GM23338 (cell line): ENCODE measurements around the gene MYO1D. TPM values are rescaled to one million over a fixed set of nuclear protein-coding genes. Genes with fewer than 3 reads are reported as not detected.

ENCODE experiments used
- ATAC-seq: fragments of 200-7000 bp; cut with Tn5 transposase; 3 replicates; pipeline ENCODE4 v1.9.1; 2020
- DNase-seq: peaks from one replicate; pipeline ENCODE4 v3.0.0-alpha.2; 2015; ENCODE audit warnings: low spot score
- H2AFZ ChIP-seq: fragments of 200-600 bp; sonication (generic); 2 replicates; pipeline ENCODE4 v1.8.0; 2016; ENCODE audit warnings: antibody characterized with exemption, mild to moderate bottlenecking, moderate library complexity
- H3F3A ChIP-seq: fragments of 200-600 bp; sonication (generic); replicated peaks from 2 replicates; pipeline ENCODE4 v1.8.0; 2017; ENCODE audit warnings: antibody characterized with exemption, mixed run types, low read depth
- H3K27ac ChIP-seq: fragments of 200-600 bp; sonication (generic); 2 replicates; pipeline ENCODE4 v1.6.1; 2016; ENCODE audit warnings: low read depth
- H3K27me3 ChIP-seq: fragments of 200-600 bp; sonication (generic); 2 replicates; pipeline ENCODE4 v1.8.0; 2016; ENCODE audit warnings: mild to moderate bottlenecking, mixed run types, moderate library complexity; ENCODE audit not compliant: insufficient read depth
- H3K36me3 ChIP-seq: fragments of 200-600 bp; sonication (generic); 2 replicates; pipeline ENCODE4 v1.8.0; 2016; ENCODE audit warnings: mild to moderate bottlenecking; ENCODE audit not compliant: insufficient read depth
- H3K4me1 ChIP-seq: fragments of 200-600 bp; sonication (generic); 2 replicates; pipeline ENCODE4 v1.8.0; 2016; ENCODE audit warnings: mild to moderate bottlenecking, moderate library complexity; ENCODE audit not compliant: insufficient read depth
- H3K4me2 ChIP-seq: fragments of 200-600 bp; sonication (generic); 2 replicates; pipeline ENCODE4 v1.7.1; 2017; ENCODE audit warnings: mixed run types
- H3K4me3 ChIP-seq: fragments of 200-600 bp; sonication (generic); 2 replicates; pipeline ENCODE4 v1.6.1; 2016; ENCODE audit warnings: mixed run types
- H3K79me2 ChIP-seq: fragments of 200-600 bp; sonication (generic); replicated peaks from 2 replicates; pipeline ENCODE4 v1.8.0; 2017; ENCODE audit warnings: mild to moderate bottlenecking; ENCODE audit not compliant: insufficient read depth
- H3K9me2 ChIP-seq: fragments of 200-600 bp; sonication (generic); 2 replicates; pipeline ENCODE4 v1.8.0; 2017; ENCODE audit not compliant: insufficient read depth
- H4K20me1 ChIP-seq: fragments of 200-600 bp; sonication (generic); replicated peaks from 2 replicates; pipeline ENCODE4 v1.8.0; 2017; ENCODE audit warnings: mild to moderate bottlenecking; ENCODE audit not compliant: insufficient read depth
- H3K27ac Mint-ChIP-seq: 2 replicates; pipeline ENCODE4 v1.8.0; 2020; ENCODE audit warnings: inconsistent platforms, mild to moderate bottlenecking, moderate library complexity, mixed read lengths
- H3K27me3 Mint-ChIP-seq: 3 replicates; pipeline ENCODE4 v1.8.0; 2022; ENCODE audit warnings: low read depth, mild to moderate bottlenecking, moderate library complexity, mixed read lengths, inconsistent platforms; ENCODE audit not compliant: insufficient read depth, poor library complexity
- H3K36me3 Mint-ChIP-seq: 3 replicates; pipeline ENCODE4 v1.8.0; 2021; ENCODE audit warnings: low read depth, mild to moderate bottlenecking, inconsistent platforms, moderate library complexity, mixed read lengths
- H3K4me1 Mint-ChIP-seq: 3 replicates; pipeline ENCODE4 v1.8.0; 2020; ENCODE audit warnings: mild to moderate bottlenecking, inconsistent platforms, mixed read lengths
- H3K4me3 Mint-ChIP-seq: 3 replicates; pipeline ENCODE4 v1.8.0; 2021; ENCODE audit warnings: moderate library complexity, mild to moderate bottlenecking, inconsistent platforms, mixed read lengths
- H3K9me3 Mint-ChIP-seq: 3 replicates; pipeline ENCODE4 v1.8.0; 2020; ENCODE audit warnings: moderate library complexity, mild to moderate bottlenecking, inconsistent platforms, mixed read lengths
- CREB1 ChIP-seq: fragments of 250-450 bp; sonication (Bioruptor Pico); IDR thresholded peaks from 2 replicates; pipeline ENCODE4 v1.5.0; 2020; ENCODE audit warnings: low read depth, mild to moderate bottlenecking, moderate library complexity
- EZH2 ChIP-seq: fragments of 200-600 bp; sonication (generic); IDR thresholded peaks from one replicate; pipeline ENCODE4 v1.8.0; 2017; ENCODE audit warnings: antibody characterized with exemption, mild to moderate bottlenecking, low read depth; ENCODE audit not compliant: unreplicated experiment
- EZH2phosphoT487 ChIP-seq: fragments of 200-600 bp; sonication (generic); IDR thresholded peaks from one replicate; pipeline ENCODE4 v1.8.1; 2018; ENCODE audit warnings: antibody characterized with exemption; ENCODE audit not compliant: unreplicated experiment
- JUNB ChIP-seq: IDR thresholded peaks from one replicate; pipeline ENCODE4 v1.6.1; 2016; ENCODE audit warnings: antibody characterized with exemption; ENCODE audit not compliant: unreplicated experiment
- NANOG ChIP-seq: IDR thresholded peaks from 2 replicates; pipeline ENCODE4 v1.6.1; 2016; ENCODE audit warnings: antibody characterized with exemption, borderline replicate concordance
- ZNF331 ChIP-seq: fragments of 250-450 bp; sonication (Bioruptor Pico); IDR thresholded peaks from 2 replicates; pipeline ENCODE4 v1.5.0; 2020; ENCODE audit warnings: low read depth, mild to moderate bottlenecking, moderate library complexity
- polyA plus RNA-seq: library from polyadenylated mRNA; unstranded; fragments of >200 nt; fragmentation: Nextera tagmentation; extraction: Ambion mirVana; gene quantifications from 2 replicates; pipeline ENCODE4 v1.2.1, GENCODE V29; 2016
- total RNA-seq: library from RNA; depleted of rRNA; stranded (reverse); fragments of >200 nt; shearing (Covaris generic); gene quantifications from 2 replicates; pipeline ENCODE4 v1.2.3, GENCODE V29; 2014
- TF ChIP-seq, protein P1 (sequence below): IDR thresholded peaks from one replicate; pipeline ENCODE4 v1.6.1; 2018; ENCODE audit warnings: antibody characterized with exemption; ENCODE audit not compliant: unreplicated experiment
- TF ChIP-seq, protein P2 (sequence below), 2 experiments: fragments of 200-600 bp in 1 of 2; sonication (generic) in 1 of 2; conservative IDR thresholded peaks; 2 replicates each; pipeline versions ENCODE4 v1.5.1 to v1.6.1; 2016 to 2017; ENCODE audit warnings: antibody characterized with exemption in 2 of 2, low read depth in 2 of 2, mild to moderate bottlenecking in 2 of 2, moderate library complexity in 1 of 2

The MYO1D gene
- total and polyA plus RNA-seq, 2 experiments from 2014 or later, result 8.6 to 28.6 TPM

DNA sequence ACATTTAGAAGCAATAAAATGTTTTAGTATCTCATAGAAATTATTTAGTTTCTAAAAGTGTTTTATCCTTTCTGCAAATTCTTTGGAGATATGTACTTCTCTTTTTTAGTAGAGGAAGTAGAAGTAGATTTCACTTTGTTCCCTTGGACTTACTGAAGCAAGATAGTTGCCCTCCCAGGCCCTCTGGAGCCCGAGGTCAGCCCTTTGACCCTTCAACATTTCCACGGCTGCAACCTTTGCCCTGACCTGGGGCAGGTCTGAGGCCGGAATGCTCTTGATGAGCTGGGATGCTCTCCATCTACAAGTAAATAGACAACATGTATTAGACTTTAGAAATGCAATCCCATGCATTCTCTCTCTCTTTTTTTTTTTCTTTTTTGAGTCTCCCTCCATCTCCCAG, 222.6 kb downstream of the MYO1D start (continued):
- TF ChIP-seq, protein P1, sequence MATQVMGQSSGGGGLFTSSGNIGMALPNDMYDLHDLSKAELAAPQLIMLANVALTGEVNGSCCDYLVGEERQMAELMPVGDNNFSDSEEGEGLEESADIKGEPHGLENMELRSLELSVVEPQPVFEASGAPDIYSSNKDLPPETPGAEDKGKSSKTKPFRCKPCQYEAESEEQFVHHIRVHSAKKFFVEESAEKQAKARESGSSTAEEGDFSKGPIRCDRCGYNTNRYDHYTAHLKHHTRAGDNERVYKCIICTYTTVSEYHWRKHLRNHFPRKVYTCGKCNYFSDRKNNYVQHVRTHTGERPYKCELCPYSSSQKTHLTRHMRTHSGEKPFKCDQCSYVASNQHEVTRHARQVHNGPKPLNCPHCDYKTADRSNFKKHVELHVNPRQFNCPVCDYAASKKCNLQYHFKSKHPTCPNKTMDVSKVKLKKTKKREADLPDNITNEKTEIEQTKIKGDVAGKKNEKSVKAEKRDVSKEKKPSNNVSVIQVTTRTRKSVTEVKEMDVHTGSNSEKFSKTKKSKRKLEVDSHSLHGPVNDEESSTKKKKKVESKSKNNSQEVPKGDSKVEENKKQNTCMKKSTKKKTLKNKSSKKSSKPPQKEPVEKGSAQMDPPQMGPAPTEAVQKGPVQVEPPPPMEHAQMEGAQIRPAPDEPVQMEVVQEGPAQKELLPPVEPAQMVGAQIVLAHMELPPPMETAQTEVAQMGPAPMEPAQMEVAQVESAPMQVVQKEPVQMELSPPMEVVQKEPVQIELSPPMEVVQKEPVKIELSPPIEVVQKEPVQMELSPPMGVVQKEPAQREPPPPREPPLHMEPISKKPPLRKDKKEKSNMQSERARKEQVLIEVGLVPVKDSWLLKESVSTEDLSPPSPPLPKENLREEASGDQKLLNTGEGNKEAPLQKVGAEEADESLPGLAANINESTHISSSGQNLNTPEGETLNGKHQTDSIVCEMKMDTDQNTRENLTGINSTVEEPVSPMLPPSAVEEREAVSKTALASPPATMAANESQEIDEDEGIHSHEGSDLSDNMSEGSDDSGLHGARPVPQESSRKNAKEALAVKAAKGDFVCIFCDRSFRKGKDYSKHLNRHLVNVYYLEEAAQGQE, result no peak
- TF ChIP-seq CREB1 (CRISPR knock-in tag) (no peak), ZNF331 (CRISPR knock-in tag) (no peak), EZH2 (no peak)

DNA sequence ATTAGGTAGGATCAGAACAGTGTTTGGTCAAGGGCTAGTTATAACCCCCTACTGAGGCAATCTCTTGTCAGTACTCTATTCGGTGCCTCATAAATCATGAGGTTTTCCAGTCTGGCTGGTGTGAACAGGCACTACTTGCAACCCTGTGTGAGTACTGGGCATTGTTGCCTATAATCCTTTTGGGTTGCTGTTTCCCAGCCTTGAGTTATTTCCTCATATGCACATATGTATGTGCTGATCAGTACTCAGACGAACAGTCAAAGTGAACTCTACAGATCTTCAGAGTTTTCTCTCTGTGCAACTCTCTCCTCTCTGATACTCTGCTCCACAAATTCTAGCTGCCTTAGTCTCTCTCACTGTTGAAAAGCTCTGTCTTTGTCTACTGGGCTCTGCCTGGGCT, 225.8 kb downstream of the MYO1D start:
- H3K4me1 Mint-ChIP-seq, result no peaks in the 10 kb centered on the region
- Histone ChIP-seq H3K4me1 (no peaks in the 10 kb centered on the region), H3K4me3 (no peak overlapping the region), H3K27ac (no peak overlapping the region), H3K27me3 (no peaks in the 10 kb centered on the region), H4K20me1 (no peaks in the 10 kb centered on the region), H3K9me2 (no peaks in the 10 kb centered on the region), H3K4me2 (no peak overlapping the region), H3K36me3 (peaks cover 3% of the 10 kb centered on the region), H3K79me2 (no peaks in the 10 kb centered on the region), H3F3A (no peaks in the 10 kb centered on the region), H2AFZ (no peak overlapping the region)
- no peak for TF ChIP-seq ZNF331 (CRISPR knock-in tag)
- TF ChIP-seq, protein P2, sequence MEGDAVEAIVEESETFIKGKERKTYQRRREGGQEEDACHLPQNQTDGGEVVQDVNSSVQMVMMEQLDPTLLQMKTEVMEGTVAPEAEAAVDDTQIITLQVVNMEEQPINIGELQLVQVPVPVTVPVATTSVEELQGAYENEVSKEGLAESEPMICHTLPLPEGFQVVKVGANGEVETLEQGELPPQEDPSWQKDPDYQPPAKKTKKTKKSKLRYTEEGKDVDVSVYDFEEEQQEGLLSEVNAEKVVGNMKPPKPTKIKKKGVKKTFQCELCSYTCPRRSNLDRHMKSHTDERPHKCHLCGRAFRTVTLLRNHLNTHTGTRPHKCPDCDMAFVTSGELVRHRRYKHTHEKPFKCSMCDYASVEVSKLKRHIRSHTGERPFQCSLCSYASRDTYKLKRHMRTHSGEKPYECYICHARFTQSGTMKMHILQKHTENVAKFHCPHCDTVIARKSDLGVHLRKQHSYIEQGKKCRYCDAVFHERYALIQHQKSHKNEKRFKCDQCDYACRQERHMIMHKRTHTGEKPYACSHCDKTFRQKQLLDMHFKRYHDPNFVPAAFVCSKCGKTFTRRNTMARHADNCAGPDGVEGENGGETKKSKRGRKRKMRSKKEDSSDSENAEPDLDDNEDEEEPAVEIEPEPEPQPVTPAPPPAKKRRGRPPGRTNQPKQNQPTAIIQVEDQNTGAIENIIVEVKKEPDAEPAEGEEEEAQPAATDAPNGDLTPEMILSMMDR (conservative IDR thresholded peaks at IDR 0.05; ENCODE audit: low read depth in 2 of 2), result no peak
- TF ChIP-seq CREB1 (CRISPR knock-in tag), result no peak
- TF ChIP-seq EZH2phosphoT487, result no peak
- TF ChIP-seq NANOG, result no peak
- TF ChIP-seq, protein P1, result no peak
- TF ChIP-seq JUNB, result no peak
- H3K36me3 Mint-ChIP-seq, result peaks cover 33% of the 10 kb centered on the region
- no peak overlapping the region for H3K27ac Mint-ChIP-seq
- no peak overlapping the region for H3K4me3 Mint-ChIP-seq
- no peak for DNase-seq
- H3K9me3 Mint-ChIP-seq, result peaks cover 5% of the 10 kb centered on the region; the same call in 1 of the 3 replicates
- H3K27me3 Mint-ChIP-seq, result no peaks in the 10 kb centered on the region
- ATAC-seq, result no peak
